HepG2 (cell line): ENCODE data around the gene UBE2R2. TPM values are rescaled to one million over a fixed set of nuclear protein-coding genes. Genes with fewer than 3 reads are reported as not detected.

Experiments used
- AFF4 ChIP-seq: sonication (generic); formaldehyde crosslinking; IDR thresholded peaks from 2 replicates; pipeline ENCODE4 v1.4.0; 2020; ENCODE audit warnings: missing genetic modification reagents
- ATF4 ChIP-seq, 2 experiments: fragments of 450-650 bp in 1 of 2; sonication (generic) in 1 of 2; formaldehyde crosslinking; IDR thresholded peaks; 2 replicates each; pipeline versions ENCODE4 v1.5.0 to v1.8.0; 2020 to 2022; ENCODE audit warnings: mild to moderate bottlenecking in 1 of 2, missing genetic modification reagents in 1 of 2
- BCL6 ChIP-seq: IDR thresholded peaks from 2 replicates; pipeline ENCODE4 v1.6.1; 2016; ENCODE audit warnings: missing genetic modification reagents, missing compliant biosample characterization
- CEBPG ChIP-seq: IDR thresholded peaks from 2 replicates; pipeline ENCODE4 v1.6.1; 2016
- EED ChIP-seq: sonication (generic); formaldehyde crosslinking; IDR thresholded peaks from 2 replicates; pipeline ENCODE4 v1.5.0; 2020; ENCODE audit warnings: mild to moderate bottlenecking, missing genetic modification reagents
- HDAC2 ChIP-seq: sonication (generic); formaldehyde crosslinking; IDR thresholded peaks from 2 replicates; pipeline ENCODE4 v1.4.0; 2020; ENCODE audit warnings: missing genetic modification reagents
- HOXA7 ChIP-seq: sonication (generic); formaldehyde crosslinking; IDR thresholded peaks from 2 replicates; pipeline ENCODE4 v1.8.1; 2022; ENCODE audit warnings: mild to moderate bottlenecking, missing genetic modification reagents, moderate library complexity
- IKZF1 ChIP-seq: fragments of 450-650 bp; IDR thresholded peaks from 2 replicates; pipeline ENCODE4 v1.7.1; 2016
- JARID2 ChIP-seq: sonication (generic); formaldehyde crosslinking; IDR thresholded peaks from 2 replicates; pipeline ENCODE4 v1.8.1; 2023; ENCODE audit warnings: missing genetic modification reagents, inconsistent platforms; ENCODE audit not compliant: insufficient replicate concordance
- JDP2 ChIP-seq: sonication (generic); formaldehyde crosslinking; IDR thresholded peaks from 2 replicates; pipeline ENCODE4 v1.8.1; 2022; ENCODE audit warnings: missing genetic modification reagents, borderline replicate concordance
- JUN ChIP-seq: sonication (generic); formaldehyde crosslinking; IDR thresholded peaks from 2 replicates; pipeline ENCODE4 v1.4.0; 2020; ENCODE audit warnings: mild to moderate bottlenecking, missing genetic modification reagents
- JUND ChIP-seq: sonication (generic); formaldehyde crosslinking; IDR thresholded peaks from 2 replicates; pipeline ENCODE4 v1.8.0; 2022; ENCODE audit warnings: mild to moderate bottlenecking, missing genetic modification reagents
- KAT2B ChIP-seq: fragments of 150-350 bp; IDR thresholded peaks from 2 replicates; pipeline ENCODE4 v1.6.1; 2014; ENCODE audit warnings: low read depth, low read length, borderline replicate concordance
- NR2F2 ChIP-seq: IDR thresholded peaks from 2 replicates; pipeline ENCODE4 v1.6.1; 2012; ENCODE audit warnings: low read depth, inconsistent platforms, borderline replicate concordance
- PTBP1 ChIP-seq: fragments of 200-400 bp; formaldehyde crosslinking; IDR thresholded peaks from 2 replicates; pipeline ENCODE4 v1.6.1; 2018; ENCODE audit warnings: low read length, low read depth; ENCODE audit not compliant: poor library complexity, severe bottlenecking
- RFX3 ChIP-seq: IDR thresholded peaks from 2 replicates; pipeline ENCODE4 v1.6.1; 2016; ENCODE audit warnings: missing biosample characterization, missing genetic modification reagents
- SIN3A ChIP-seq: IDR thresholded peaks from 2 replicates; pipeline ENCODE4 v1.6.1; 2011; ENCODE audit warnings: low read depth, mild to moderate bottlenecking, control low read depth, low read length, borderline replicate concordance
- SNAPC5 ChIP-seq: sonication (generic); formaldehyde crosslinking; IDR thresholded peaks from 2 replicates; pipeline ENCODE4 v1.8.1; 2023; ENCODE audit warnings: mild to moderate bottlenecking, missing genetic modification reagents, borderline replicate concordance
- SOX13 ChIP-seq, 3 experiments: fragments of 450-650 bp in 1 of 3; sonication (generic) in 1 of 3; formaldehyde crosslinking in 1 of 3; IDR thresholded peaks in 2 of 3; conservative IDR thresholded peaks in 1 of 3; 2 replicates each; pipeline versions ENCODE4 v1.5.0 to v1.6.1; 2016 to 2020; ENCODE audit warnings: antibody characterized with exemption in 1 of 3, mild to moderate bottlenecking in 1 of 3, missing compliant biosample characterization in 1 of 3, missing genetic modification reagents in 1 of 3, moderate library complexity in 1 of 3
- TCF7 ChIP-seq: sonication (generic); IDR thresholded peaks from 2 replicates; pipeline ENCODE4 v1.6.1; 2016; ENCODE audit warnings: antibody characterized with exemption, low read depth
- YEATS4 ChIP-seq: sonication (generic); formaldehyde crosslinking; IDR thresholded peaks from 2 replicates; pipeline ENCODE4 v1.4.0; 2020; ENCODE audit warnings: missing genetic modification reagents, borderline replicate concordance
- ZMAT5 ChIP-seq: sonication (generic); formaldehyde crosslinking; IDR thresholded peaks from 2 replicates; pipeline ENCODE4 v1.5.0; 2020; ENCODE audit warnings: mild to moderate bottlenecking, low read depth, missing genetic modification reagents, borderline replicate concordance
- ZNF431 ChIP-seq: sonication (generic); formaldehyde crosslinking; IDR thresholded peaks from 2 replicates; pipeline ENCODE4 v1.9.0; 2022; ENCODE audit warnings: missing genetic modification reagents, low read depth, mild to moderate bottlenecking, borderline replicate concordance
- ZNF564 ChIP-seq: sonication (generic); formaldehyde crosslinking; IDR thresholded peaks from 2 replicates; pipeline ENCODE4 v1.8.1; 2023; ENCODE audit warnings: mild to moderate bottlenecking, missing genetic modification reagents
- ZNF614 ChIP-seq: IDR thresholded peaks from 2 replicates; pipeline ENCODE4 v1.6.1; 2018; ENCODE audit warnings: missing biosample characterization, missing genetic modification reagents, inconsistent platforms, borderline replicate concordance
- ZNF724P ChIP-seq: sonication (generic); formaldehyde crosslinking; IDR thresholded peaks from 2 replicates; pipeline ENCODE4 v1.8.0; 2022; ENCODE audit warnings: missing genetic modification reagents, borderline replicate concordance
- polyA plus RNA-seq, 8 experiments: library from polyadenylated mRNA; depleted of rRNA in 3 of 8; stranded (reverse) in 7 of 8; unstranded in 1 of 8; fragments of >200 nt; fragmentation: Illumina TruSeq in 4 of 8; extraction: Trizol in 4 of 8; gene quantifications; 2 replicates each; pipeline versions ENCODE4 v1.2.1 to v1.2.3, GENCODE V29; 2011 to 2016; ENCODE audit warnings: low read depth in 4 of 8, missing spikeins in 1 of 8, mixed read lengths in 1 of 8; ENCODE audit not compliant: insufficient read depth in 1 of 8
- total RNA-seq, 5 experiments: library from RNA; depleted of rRNA; stranded (reverse); fragments of >200 nt; fragmentation: Illumina TruSeq; extraction: Trizol; gene quantifications; 2 replicates each; pipeline ENCODE4 v1.2.3, GENCODE V29; 2016; ENCODE audit warnings: low read depth in 1 of 5

The UBE2R2 gene
- total and polyA plus RNA-seq, 2 of the 13 experiments (the other 11 are each of a cell fraction or from before 2014, with no cell fraction given), result 14.8 to 20.9 TPM

DNA sequence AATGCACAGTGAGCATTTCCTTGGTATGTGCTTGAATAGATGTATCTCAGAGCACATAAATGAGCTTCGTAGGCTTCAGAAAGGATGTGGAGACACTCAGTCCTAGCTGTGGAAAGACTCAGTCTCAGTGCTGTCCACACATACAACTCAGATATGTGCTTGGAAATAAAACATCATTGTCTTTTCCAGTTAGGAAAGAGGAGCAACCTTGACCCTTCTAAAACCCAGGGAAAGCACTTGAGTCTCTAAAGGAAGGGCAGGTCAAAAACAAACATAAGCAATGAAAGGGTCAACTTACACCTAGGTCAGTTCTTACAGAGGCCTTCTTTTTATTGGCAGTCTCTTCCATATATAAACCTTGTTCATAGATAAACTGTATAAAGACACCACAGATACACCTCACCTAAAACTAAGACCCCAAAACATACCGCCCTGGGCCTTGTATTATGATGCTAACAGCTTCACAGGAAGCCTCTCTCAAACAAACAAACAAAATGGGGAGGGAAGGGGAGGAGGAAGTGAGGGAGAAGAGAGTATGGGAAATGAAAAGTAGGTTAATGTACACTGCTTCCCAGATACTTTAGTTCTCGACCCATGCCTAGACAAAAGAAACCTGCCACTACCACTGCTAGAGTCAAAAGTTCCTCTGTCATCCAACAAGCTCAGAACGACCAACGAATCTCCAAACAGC, 117.4 kb downstream of the UBE2R2 start (continued):
- TF ChIP-seq ATF4 (CRISPR knock-in tag; IDR thresholded peaks at IDR 0.05) (no peak), BCL6 (CRISPR knock-in tag) (peak; percentile 80), YEATS4 (CRISPR knock-in tag) (no peak), AFF4 (no peak), ZNF724P (CRISPR knock-in tag) (no peak), JUN (CRISPR knock-in tag) (no peak), PTBP1 (no peak), EED (CRISPR knock-in tag) (no peak), ZNF614 (CRISPR knock-in tag) (0 out of 2 replicates have a peak, but pooled peaks have one; percentile 15), KAT2B (no peak), JUND (no peak), ZNF564 (CRISPR knock-in tag) (no peak), JDP2 (CRISPR knock-in tag) (no peak), HDAC2 (CRISPR knock-in tag) (0 out of 2 replicates have a peak, but pooled peaks have one; percentile 28), RFX3 (no peak), SOX13 (IDR thresholded peaks at IDR 0.05) (no peak), SOX13 (CRISPR knock-in tag; conservative IDR thresholded peaks at IDR 0.05 in 1 of 2, IDR thresholded peaks at IDR 0.05 in 1 of 2) (peak in 1 of 2 experiments; percentile 83; a peak in 2 of 4 replicates), SIN3A (no peak), ZNF431 (no peak), SNAPC5 (CRISPR knock-in tag) (peak; percentile 42; the same call in 1 of the 2 replicates), IKZF1 (no peak), TCF7 (peak; percentile 34; the same call in 1 of the 2 replicates), NR2F2 (peak; percentile 73), JARID2 (no peak), HOXA7 (CRISPR knock-in tag) (no peak), ZMAT5 (no peak), CEBPG (CRISPR knock-in tag) (0 out of 2 replicates have a peak, but pooled peaks have one; percentile 30)
